Stimulated activated CD8-positive, alpha-beta memory T cell treated with anti-CD3 and anti-CD28 coated beads, Interleukin-12 subunit alpha, Interleukin-12 subunit beta, amount 100 ng/mL, for 1 hour (primary cell): ENCODE data around the gene CMYA5.
"Not testable (repeated sequence)": the region's sequence is repeated elsewhere in the genome, so short reads cannot be mapped to it uniquely, and the experiment has no call there.

Source experiments
- DNase-seq: peaks from one replicate; pipeline ENCODE4 v3.0.0-alpha.2; 2020; ENCODE audit warnings: low read depth

CMYA5 gene

GRCh38 chr5:79750611-79751510, 61.2 kb downstream of the CMYA5 start:
- no peak for DNase-seq

GRCh38 chr5:79753092-79753491, 63.5 kb downstream of the CMYA5 start:
- no peak for DNase-seq

GRCh38 chr5:79753877-79754645, 64.4 kb downstream of the CMYA5 start:
- no peak for DNase-seq

- no peak for DNase-seq
Observed at GRCh38 chr5:79754865-79755555, 65.4 kb downstream of the CMYA5 start.

GRCh38 chr5:79756076-79756475, 66.4 kb downstream of the CMYA5 start:
- no peak for DNase-seq

- DNase-seq, result no peak
Observed at GRCh38 chr5:79759436-79759835, 69.8 kb downstream of the CMYA5 start.

- no peak for DNase-seq
Observed at GRCh38 chr5:79759848-79760247, 70.2 kb downstream of the CMYA5 start.

- no peak for DNase-seq
Observed at GRCh38 chr5:79762929-79763328, 73.3 kb downstream of the CMYA5 start.

GRCh38 chr5:79764147-79764546, 74.5 kb downstream of the CMYA5 start:
- not testable (repeated sequence) for DNase-seq

- no peak for DNase-seq
Observed at GRCh38 chr5:79771387-79771786, 81.8 kb downstream of the CMYA5 start.

- no peak for DNase-seq
Observed at GRCh38 chr5:79772651-79773050, 83.0 kb downstream of the CMYA5 start.

GRCh38 chr5:79773612-79774011, 84.0 kb downstream of the CMYA5 start:
- DNase-seq, result no peak

GRCh38 chr5:79774171-79774854, 84.7 kb downstream of the CMYA5 start:
- no peak for DNase-seq

- DNase-seq, result no peak
Observed at GRCh38 chr5:79774855-79775237, 85.2 kb downstream of the CMYA5 start.

GRCh38 chr5:79784741-79785140, 95.1 kb downstream of the CMYA5 start:
- not testable (repeated sequence) for DNase-seq

GRCh38 chr5:79785983-79786382, 96.3 kb downstream of the CMYA5 start:
- DNase-seq, result no peak

GRCh38 chr5:79787448-79787847, 97.8 kb downstream of the CMYA5 start:
- no peak for DNase-seq

- DNase-seq, result no peak
Observed at GRCh38 chr5:79791843-79792242, 102.2 kb downstream of the CMYA5 start.

GRCh38 chr5:79792463-79792862, 102.8 kb downstream of the CMYA5 start:
- DNase-seq, result no peak

GRCh38 chr5:79793304-79793703, 103.7 kb downstream of the CMYA5 start:
- DNase-seq, result no peak

GRCh38 chr5:79793722-79794121, 104.1 kb downstream of the CMYA5 start:
- no peak for DNase-seq

GRCh38 chr5:79794347-79794746, 104.7 kb downstream of the CMYA5 start:
- DNase-seq, result no peak
